ENCODE data around the gene MEI1. TPM values are rescaled to one million over a fixed set of nuclear protein-coding genes. Genes with fewer than 3 reads are reported as not detected.

MEI1 gene
- under 1 TPM in 3 of 4 donors, not detected in 1; 0.07 to 0.81 (median 0.50) TPM for total RNA-seq

- Histone ChIP-seq H3K9me3 (no peaks in the 10 kb centered on the region), H3K36me3 (peaks cover 0 to under 1% of the 10 kb centered on the region in 2 donors), H3K27ac (no peak within 1 kb of the TSS), H3K4me1 (peaks cover 0 to 23% (median 9%) of the 10 kb centered on the region in 3 donors), H3K27me3 (no peaks in the 10 kb centered on the region), H3K4me3 (peak within 1 kb of the TSS in 1 of 2 donors; percentile 28)
- ATAC-seq, result peak; percentile 82
- TF ChIP-seq POLR2AphosphoS5 (IDR thresholded peaks at IDR 0.05), result no peak
- TF ChIP-seq CTCF (IDR thresholded peaks at IDR 0.05), result peak in 1 of 4 experiments; percentile 18
- TF ChIP-seq POLR2A (IDR thresholded peaks at IDR 0.05), result no peak
- WGBS, 2 donors (ENCODE audit: low coverage in 1 of 2), result 0 to 8% methylated on average over 1 to 2 of the region's 69 CpGs
Observed at GRCh38 chr22:41699264-41700107, at the start of gene MEI1. TSS of gene MEI1 (plus strand) at chr22:41699503. CDS start at chr22:41699539, 36 bp downstream.

- Histone ChIP-seq H3K4me3 (no peak overlapping the region), H3K27ac (no peak overlapping the region), H3K9me3 (no peaks in the 10 kb centered on the region), H3K36me3 (peaks cover 0 to 100% of the 10 kb centered on the region in 2 donors), H3K4me1 (no peaks in the 10 kb centered on the region), H3K27me3 (no peaks in the 10 kb centered on the region)
- TF ChIP-seq CTCF (IDR thresholded peaks at IDR 0.05), result no peak
- TF ChIP-seq POLR2A (IDR thresholded peaks at IDR 0.05), result no peak
- no peak for TF ChIP-seq EP300 (IDR thresholded peaks at IDR 0.05)
- TF ChIP-seq POLR2AphosphoS5 (IDR thresholded peaks at IDR 0.05), result no peak
- 88% methylated on average over 1 of the region's 1 CpG; no CpG with 5 or more reads in 1 of the 2 donors for WGBS, 2 donors (ENCODE audit: low coverage in 1 of 2)
- ATAC-seq, result no peak
Observed at GRCh38 chr22:41650229-41650628, 49.1 kb upstream of the MEI1 start.

GRCh38 chr22:41650821-41651220 is 48.5 kb upstream of the MEI1 start:
- TF ChIP-seq POLR2A (IDR thresholded peaks at IDR 0.05), result no peak
- TF ChIP-seq CTCF (IDR thresholded peaks at IDR 0.05), result no peak
- TF ChIP-seq POLR2AphosphoS5 (IDR thresholded peaks at IDR 0.05), result no peak
- TF ChIP-seq EP300 (IDR thresholded peaks at IDR 0.05), result no peak
- Histone ChIP-seq H3K36me3 (peaks cover 0 to 100% of the 10 kb centered on the region in 2 donors), H3K27me3 (no peaks in the 10 kb centered on the region), H3K9me3 (no peaks in the 10 kb centered on the region), H3K4me1 (no peaks in the 10 kb centered on the region), H3K27ac (no peak overlapping the region), H3K4me3 (no peak overlapping the region)
- 89 to 96% methylated on average over 4 to 10 of the region's 11 CpGs for WGBS, 2 donors (ENCODE audit: low coverage in 1 of 2)
- ATAC-seq, result no peak

GRCh38 chr22:41654322-41654721 is 45.0 kb upstream of the MEI1 start:
- peaks cover 0 to 100% of the 10 kb centered on the region in 2 donors for H3K36me3 ChIP-seq
- no peaks in the 10 kb centered on the region for H3K4me1 ChIP-seq
- H3K27me3 ChIP-seq, result no peaks in the 10 kb centered on the region
- WGBS, 2 donors (ENCODE audit: low coverage in 1 of 2), result 91% methylated on average over 3 of the region's 3 CpGs; no CpG with 5 or more reads in 1 of the 2 donors
- TF ChIP-seq POLR2AphosphoS5 (IDR thresholded peaks at IDR 0.05) (no peak), EP300 (IDR thresholded peaks at IDR 0.05) (no peak), POLR2A (IDR thresholded peaks at IDR 0.05) (no peak), CTCF (IDR thresholded peaks at IDR 0.05) (no peak)
- no peak overlapping the region for H3K27ac ChIP-seq
- no peak for ATAC-seq
- no peak overlapping the region for H3K4me3 ChIP-seq
- H3K9me3 ChIP-seq, result no peaks in the 10 kb centered on the region

GRCh38 chr22:41656556-41656955 is 42.7 kb upstream of the MEI1 start:
- H3K36me3 ChIP-seq, result peaks cover 0 to 100% of the 10 kb centered on the region in 2 donors
- no peak overlapping the region for H3K4me3 ChIP-seq
- H3K9me3 ChIP-seq, result no peaks in the 10 kb centered on the region
- TF ChIP-seq POLR2AphosphoS5 (IDR thresholded peaks at IDR 0.05), result no peak
- TF ChIP-seq POLR2A (IDR thresholded peaks at IDR 0.05), result no peak
- TF ChIP-seq CTCF (IDR thresholded peaks at IDR 0.05), result no peak
- TF ChIP-seq EP300 (IDR thresholded peaks at IDR 0.05), result no peak
- no peaks in the 10 kb centered on the region for H3K27me3 ChIP-seq
- no peak for ATAC-seq
- H3K4me1 ChIP-seq, result peaks cover 0 to 6% (median 0%) of the 10 kb centered on the region in 3 donors
- 37 to 39% methylated on average over 5 of the region's 5 CpGs for whole genome bisulfite sequencing, 2 donors (ENCODE audit: low coverage in 1 of 2)
- no peak overlapping the region for H3K27ac ChIP-seq
